ENCODE measurements around the gene CCAR1.

DNA sequence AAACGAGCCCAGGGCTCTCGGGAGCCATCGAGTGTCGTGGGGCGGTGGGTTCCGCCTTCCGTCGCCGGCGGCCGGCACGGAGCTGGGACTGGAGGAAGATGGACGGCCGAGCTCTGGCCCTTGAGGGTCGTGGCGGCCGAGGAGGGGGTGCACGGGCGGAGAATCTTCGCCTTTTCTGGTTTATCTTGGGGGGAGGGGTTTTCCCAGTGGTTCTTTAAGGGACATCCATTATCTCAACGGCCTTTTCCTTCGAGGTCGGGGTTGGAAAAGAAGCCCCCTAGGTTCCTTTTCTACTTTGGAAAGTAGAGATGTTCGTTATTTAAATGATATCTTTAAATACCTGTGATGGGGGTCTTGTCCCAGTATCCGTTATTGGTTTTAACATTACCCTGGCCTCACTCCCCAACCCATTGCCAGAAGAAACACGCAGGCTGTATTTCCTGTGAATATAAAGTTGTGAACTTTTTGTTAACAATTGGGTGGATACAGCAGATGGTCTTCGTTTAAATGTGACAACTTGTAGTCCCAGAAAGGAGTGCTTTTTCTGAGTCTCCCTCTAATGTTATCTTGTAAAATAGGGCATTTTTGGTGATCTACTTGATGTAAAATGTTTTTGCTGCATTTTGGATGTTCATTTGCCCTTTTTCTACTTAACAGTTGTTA, 765 bp downstream of the CCAR1 start:
- TF ChIP-seq EZH2 (IDR thresholded peaks at IDR 0.05) (no peak), POLR2AphosphoS5 (IDR thresholded peaks at IDR 0.05; ENCODE audit: borderline replicate concordance, low read depth, low read length) (no peak), FOXP2 (optimal IDR thresholded peaks at IDR 0.05; ENCODE audit: control extremely low read depth, extremely low read length, insufficient read depth) (no peak)
